ENCODE results near the gene FBLIM1.
"Not testable (repeated sequence)": the region's sequence is repeated elsewhere in the genome, so short reads cannot be mapped to it uniquely, and the experiment has no call there.

The FBLIM1 gene

GRCh38 chr1:15825800-15826199 lies 67.2 kb downstream of the FBLIM1 start:
- Histone ChIP-seq H3K4ac (ENCODE audit: low read length) (no peak overlapping the region), H4K91ac (ENCODE audit: low read depth, low read length, poor library complexity) (no peak overlapping the region), H2BK5ac (ENCODE audit: low read length) (no peak overlapping the region), H3K23ac (ENCODE audit: low read depth, low read length, poor library complexity) (no peak overlapping the region), H3K18ac (ENCODE audit: low read length) (no peak overlapping the region), H2AK5ac (ENCODE audit: low read depth, low read length) (no peak overlapping the region), H3K9ac (ENCODE audit: low read depth, low read length, poor library complexity) (no peak overlapping the region), H4K8ac (ENCODE audit: low read depth, low read length) (no peak overlapping the region), H2AFZ (ENCODE audit: low read length) (no peak overlapping the region), H3K4me2 (ENCODE audit: insufficient read depth, low read length, poor library complexity, severe bottlenecking) (no peak overlapping the region), H2BK15ac (ENCODE audit: low read length) (no peak overlapping the region), H3K9me3 (replicated peaks in 1 of 2; ENCODE audit: control insufficient read depth in 2 of 2, insufficient read depth in 1 of 2, low read depth in 1 of 2, low read length in 2 of 2) (no peaks in the 10 kb centered on the region), H3K27me3 (ENCODE audit: control insufficient read depth in 3 of 3, insufficient read depth in 3 of 3, low read depth in 1 of 3, low read length in 3 of 3) (no peaks in the 10 kb centered on the region), H3K79me1 (ENCODE audit: low read depth, low read length) (no peaks in the 10 kb centered on the region), H2BK12ac (ENCODE audit: low read length) (no peak overlapping the region), H3K4me1 (ENCODE audit: control insufficient read depth in 2 of 2, insufficient read depth in 1 of 2, low read depth in 1 of 2, low read length in 2 of 2) (no peaks in the 10 kb centered on the region), H3K36me3 (replicated peaks in 1 of 2; ENCODE audit: control insufficient read depth in 2 of 2, insufficient read depth in 2 of 2, low read length in 2 of 2) (no peaks in the 10 kb centered on the region), H2BK120ac (ENCODE audit: low read depth, low read length) (no peak overlapping the region), H3K4me3 (ENCODE audit: low read length in 2 of 2) (no peak overlapping the region), H3K27ac (replicated peaks; ENCODE audit: low read length) (no peak overlapping the region), H3K14ac (ENCODE audit: low read length) (no peak overlapping the region)
- DNase-seq (ENCODE audit: low spot score), result no peak

- WGBS, 2 donors (ENCODE audit: extremely low coverage in 2 of 2, insufficient read length in 2 of 2, insufficient replicate concordance in 1 of 2), result no CpG with 5 or more reads among the region's 6 CpGs
- no peak overlapping the region for H3K23ac ChIP-seq (ENCODE audit: low read depth, low read length, poor library complexity)
- H4K91ac ChIP-seq (ENCODE audit: low read depth, low read length, poor library complexity), result no peak overlapping the region
- no peak overlapping the region for H4K8ac ChIP-seq (ENCODE audit: low read depth, low read length)
- no peaks in the 10 kb centered on the region for H3K27me3 ChIP-seq (ENCODE audit: control insufficient read depth in 3 of 3, insufficient read depth in 3 of 3, low read depth in 1 of 3, low read length in 3 of 3)
- H3K18ac ChIP-seq (ENCODE audit: low read length), result no peak overlapping the region
- H3K4me3 ChIP-seq (ENCODE audit: low read length in 2 of 2), result no peak overlapping the region
- no peak overlapping the region for H2BK5ac ChIP-seq (ENCODE audit: low read length)
- H2BK15ac ChIP-seq (ENCODE audit: low read length), result no peak overlapping the region
- H2AK5ac ChIP-seq (ENCODE audit: low read depth, low read length), result no peak overlapping the region
- H3K4me2 ChIP-seq (ENCODE audit: insufficient read depth, low read length, poor library complexity, severe bottlenecking), result no peak overlapping the region
- H3K9ac ChIP-seq (ENCODE audit: low read depth, low read length, poor library complexity), result no peak overlapping the region
- no peak overlapping the region for H3K14ac ChIP-seq (ENCODE audit: low read length)
- H3K79me1 ChIP-seq (ENCODE audit: low read depth, low read length), result no peaks in the 10 kb centered on the region
- H3K36me3 ChIP-seq (replicated peaks in 1 of 2; ENCODE audit: control insufficient read depth in 2 of 2, insufficient read depth in 2 of 2, low read length in 2 of 2), result no peaks in the 10 kb centered on the region
- H3K4ac ChIP-seq (ENCODE audit: low read length), result no peak overlapping the region
- H3K27ac ChIP-seq (replicated peaks; ENCODE audit: low read length), result no peak overlapping the region
- H2BK12ac ChIP-seq (ENCODE audit: low read length), result no peak overlapping the region
- DNase-seq (ENCODE audit: low spot score), result no peak
- no peaks in the 10 kb centered on the region for H3K9me3 ChIP-seq (replicated peaks in 1 of 2; ENCODE audit: control insufficient read depth in 2 of 2, insufficient read depth in 1 of 2, low read depth in 1 of 2, low read length in 2 of 2)
- no peak overlapping the region for H2BK120ac ChIP-seq (ENCODE audit: low read depth, low read length)
- H2AFZ ChIP-seq (ENCODE audit: low read length), result no peak overlapping the region
- H3K4me1 ChIP-seq (ENCODE audit: control insufficient read depth in 2 of 2, insufficient read depth in 1 of 2, low read depth in 1 of 2, low read length in 2 of 2), result no peaks in the 10 kb centered on the region
These were observed 68.4 kb downstream of the FBLIM1 start for GRCh38 chr1:15826810-15827507.

GRCh38 chr1:15827567-15827966 lies 69.0 kb downstream of the FBLIM1 start:
- H3K18ac ChIP-seq (ENCODE audit: low read length); DNase-seq (ENCODE audit: low spot score); H3K23ac ChIP-seq (ENCODE audit: low read depth, low read length, poor library complexity); H2AK5ac ChIP-seq (ENCODE audit: low read depth, low read length); H3K27ac ChIP-seq (replicated peaks; ENCODE audit: low read length); H2BK5ac ChIP-seq (ENCODE audit: low read length); H2BK15ac ChIP-seq (ENCODE audit: low read length); H3K4me1 ChIP-seq (ENCODE audit: control insufficient read depth in 2 of 2, insufficient read depth in 1 of 2, low read depth in 1 of 2, low read length in 2 of 2); H3K4me2 ChIP-seq (ENCODE audit: insufficient read depth, low read length, poor library complexity, severe bottlenecking); H2BK12ac ChIP-seq (ENCODE audit: low read length); H3K79me1 ChIP-seq (ENCODE audit: low read depth, low read length); H3K14ac ChIP-seq (ENCODE audit: low read length); H3K36me3 ChIP-seq (replicated peaks in 1 of 2; ENCODE audit: control insufficient read depth in 2 of 2, insufficient read depth in 2 of 2, low read length in 2 of 2); H4K8ac ChIP-seq (ENCODE audit: low read depth, low read length); H3K27me3 ChIP-seq (ENCODE audit: control insufficient read depth in 3 of 3, insufficient read depth in 3 of 3, low read depth in 1 of 3, low read length in 3 of 3); H2BK120ac ChIP-seq (ENCODE audit: low read depth, low read length); H3K4ac ChIP-seq (ENCODE audit: low read length); H3K9ac ChIP-seq (ENCODE audit: low read depth, low read length, poor library complexity); H3K4me3 ChIP-seq (ENCODE audit: low read length in 2 of 2); H3K9me3 ChIP-seq (replicated peaks in 1 of 2; ENCODE audit: control insufficient read depth in 2 of 2, insufficient read depth in 1 of 2, low read depth in 1 of 2, low read length in 2 of 2); H4K91ac ChIP-seq (ENCODE audit: low read depth, low read length, poor library complexity); H2AFZ ChIP-seq (ENCODE audit: low read length): not testable (repeated sequence)
- WGBS, 2 donors (ENCODE audit: extremely low coverage in 2 of 2, insufficient read length in 2 of 2, insufficient replicate concordance in 1 of 2), result no CpG with 5 or more reads among the region's 15 CpGs

- H3K36me3 ChIP-seq (replicated peaks in 1 of 2; ENCODE audit: control insufficient read depth in 2 of 2, insufficient read depth in 2 of 2, low read length in 2 of 2); H2BK5ac ChIP-seq (ENCODE audit: low read length); H3K23ac ChIP-seq (ENCODE audit: low read depth, low read length, poor library complexity); H2BK15ac ChIP-seq (ENCODE audit: low read length); H3K4me3 ChIP-seq (ENCODE audit: low read length in 2 of 2); H3K9me3 ChIP-seq (replicated peaks in 1 of 2; ENCODE audit: control insufficient read depth in 2 of 2, insufficient read depth in 1 of 2, low read depth in 1 of 2, low read length in 2 of 2); H2BK120ac ChIP-seq (ENCODE audit: low read depth, low read length); H3K79me1 ChIP-seq (ENCODE audit: low read depth, low read length); H3K27ac ChIP-seq (replicated peaks; ENCODE audit: low read length); H3K4me1 ChIP-seq (ENCODE audit: control insufficient read depth in 2 of 2, insufficient read depth in 1 of 2, low read depth in 1 of 2, low read length in 2 of 2); H2AK5ac ChIP-seq (ENCODE audit: low read depth, low read length); H3K4ac ChIP-seq (ENCODE audit: low read length); H4K8ac ChIP-seq (ENCODE audit: low read depth, low read length); H3K4me2 ChIP-seq (ENCODE audit: insufficient read depth, low read length, poor library complexity, severe bottlenecking); H3K18ac ChIP-seq (ENCODE audit: low read length); H4K91ac ChIP-seq (ENCODE audit: low read depth, low read length, poor library complexity); H2AFZ ChIP-seq (ENCODE audit: low read length); H3K14ac ChIP-seq (ENCODE audit: low read length); H3K9ac ChIP-seq (ENCODE audit: low read depth, low read length, poor library complexity); DNase-seq (ENCODE audit: low spot score); H2BK12ac ChIP-seq (ENCODE audit: low read length); H3K27me3 ChIP-seq (ENCODE audit: control insufficient read depth in 3 of 3, insufficient read depth in 3 of 3, low read depth in 1 of 3, low read length in 3 of 3): not testable (repeated sequence)
- no CpG with 5 or more reads among the region's 14 CpGs for WGBS, 2 donors (ENCODE audit: extremely low coverage in 2 of 2, insufficient read length in 2 of 2, insufficient replicate concordance in 1 of 2)
These were observed 70.3 kb downstream of the FBLIM1 start for GRCh38 chr1:15828931-15829330.
